ENCODE measurements around the gene PANK4. TPM values are rescaled to one million over a fixed set of nuclear protein-coding genes. Genes with fewer than 3 reads are reported as not detected.

The PANK4 gene
- total RNA-seq, 4 donors from 2014 or later, result 15.1 to 38.1 (median 27.4) TPM

DNA sequence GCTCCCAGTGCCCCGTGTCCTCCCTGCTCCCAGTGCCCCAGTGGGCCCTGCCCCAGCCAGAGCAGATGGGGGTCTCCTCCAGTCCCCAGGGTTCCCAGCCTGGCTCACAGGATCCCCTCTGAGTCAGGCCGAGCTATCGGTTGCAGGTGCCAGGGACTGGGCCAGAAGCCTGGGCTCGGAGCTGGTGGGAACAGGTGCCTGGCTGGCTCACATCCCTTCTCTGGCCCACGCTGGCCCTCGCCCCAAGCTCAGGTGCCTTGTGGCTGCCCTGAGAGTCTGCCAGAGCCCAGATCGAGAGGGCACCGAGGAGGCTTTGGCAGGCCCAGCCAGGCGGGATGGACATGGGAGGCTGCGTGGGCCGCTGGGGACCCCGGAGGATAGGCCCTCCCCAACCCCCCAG lies 31.4 kb downstream of the PANK4 start:
- no peak for ATAC-seq (ENCODE audit: low FRiP score)
- TF ChIP-seq, protein P1, sequence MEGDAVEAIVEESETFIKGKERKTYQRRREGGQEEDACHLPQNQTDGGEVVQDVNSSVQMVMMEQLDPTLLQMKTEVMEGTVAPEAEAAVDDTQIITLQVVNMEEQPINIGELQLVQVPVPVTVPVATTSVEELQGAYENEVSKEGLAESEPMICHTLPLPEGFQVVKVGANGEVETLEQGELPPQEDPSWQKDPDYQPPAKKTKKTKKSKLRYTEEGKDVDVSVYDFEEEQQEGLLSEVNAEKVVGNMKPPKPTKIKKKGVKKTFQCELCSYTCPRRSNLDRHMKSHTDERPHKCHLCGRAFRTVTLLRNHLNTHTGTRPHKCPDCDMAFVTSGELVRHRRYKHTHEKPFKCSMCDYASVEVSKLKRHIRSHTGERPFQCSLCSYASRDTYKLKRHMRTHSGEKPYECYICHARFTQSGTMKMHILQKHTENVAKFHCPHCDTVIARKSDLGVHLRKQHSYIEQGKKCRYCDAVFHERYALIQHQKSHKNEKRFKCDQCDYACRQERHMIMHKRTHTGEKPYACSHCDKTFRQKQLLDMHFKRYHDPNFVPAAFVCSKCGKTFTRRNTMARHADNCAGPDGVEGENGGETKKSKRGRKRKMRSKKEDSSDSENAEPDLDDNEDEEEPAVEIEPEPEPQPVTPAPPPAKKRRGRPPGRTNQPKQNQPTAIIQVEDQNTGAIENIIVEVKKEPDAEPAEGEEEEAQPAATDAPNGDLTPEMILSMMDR (IDR thresholded peaks at IDR 0.05), result no peak
- DNase-seq (ENCODE audit: low spot score), result no peak

DNA sequence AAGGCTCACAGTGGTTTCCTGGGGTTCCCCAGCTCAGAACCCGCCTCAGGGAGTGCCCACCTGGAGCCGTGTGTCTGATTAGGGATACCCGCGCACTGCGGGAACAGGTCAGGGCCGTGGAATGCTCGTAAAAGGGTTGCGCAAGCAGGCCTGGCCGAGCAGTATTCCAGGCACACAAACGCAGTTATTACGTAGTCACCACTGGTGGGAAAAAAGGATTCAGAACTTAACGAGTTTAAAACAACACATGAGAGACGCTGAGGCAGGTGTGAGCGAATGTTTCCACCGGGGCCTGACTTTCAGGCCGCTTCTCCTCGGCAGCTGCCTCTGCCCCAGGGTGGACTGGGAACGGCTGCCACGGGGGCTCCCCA lies 32.1 kb downstream of the PANK4 start:
- peak; percentile 70 for ATAC-seq (ENCODE audit: low FRiP score)
- no peak for DNase-seq (ENCODE audit: low spot score)
- TF ChIP-seq, protein P1 (IDR thresholded peaks at IDR 0.05), result no peak

- no peak for ATAC-seq (ENCODE audit: low FRiP score)
- TF ChIP-seq, protein P1 (IDR thresholded peaks at IDR 0.05), result no peak
- no peak for DNase-seq (ENCODE audit: low spot score)
Observed at GRCh38 chr1:2493691-2494322, 32.6 kb downstream of the PANK4 start.

GRCh38 chr1:2493218-2493617 lies 33.2 kb downstream of the PANK4 start:
- TF ChIP-seq, protein P1 (IDR thresholded peaks at IDR 0.05), result no peak
- ATAC-seq (ENCODE audit: low FRiP score), result no peak
- DNase-seq (ENCODE audit: low spot score), result no peak

- TF ChIP-seq, protein P1 (IDR thresholded peaks at IDR 0.05), result no peak
- no peak for ATAC-seq (ENCODE audit: low FRiP score)
- no peak for DNase-seq (ENCODE audit: low spot score)
Observed at GRCh38 chr1:2492091-2492490, 34.3 kb downstream of the PANK4 start.

DNA sequence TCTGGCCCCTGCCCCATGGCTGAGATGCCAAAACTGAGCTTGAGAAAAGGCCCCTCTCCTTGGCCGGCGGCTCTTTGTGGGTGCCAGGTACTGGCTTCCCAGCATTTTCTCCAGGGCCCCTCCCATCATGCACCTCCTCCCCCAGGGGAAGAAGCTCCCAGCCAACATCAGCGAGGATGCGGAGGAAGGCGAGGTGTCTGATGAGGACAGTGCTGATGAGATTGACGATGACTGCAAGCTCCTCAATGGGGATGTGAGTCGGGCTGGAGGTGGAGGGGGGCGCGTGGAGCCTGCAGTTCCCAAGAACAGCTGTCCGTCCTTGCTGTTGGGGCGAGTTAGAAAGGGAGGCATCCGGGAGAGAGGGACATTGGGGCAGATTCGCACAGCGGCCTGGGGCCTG lies 36.8 kb downstream of the PANK4 start:
- no peak for DNase-seq (ENCODE audit: low spot score)
- ATAC-seq (ENCODE audit: low FRiP score), result no peak

DNA sequence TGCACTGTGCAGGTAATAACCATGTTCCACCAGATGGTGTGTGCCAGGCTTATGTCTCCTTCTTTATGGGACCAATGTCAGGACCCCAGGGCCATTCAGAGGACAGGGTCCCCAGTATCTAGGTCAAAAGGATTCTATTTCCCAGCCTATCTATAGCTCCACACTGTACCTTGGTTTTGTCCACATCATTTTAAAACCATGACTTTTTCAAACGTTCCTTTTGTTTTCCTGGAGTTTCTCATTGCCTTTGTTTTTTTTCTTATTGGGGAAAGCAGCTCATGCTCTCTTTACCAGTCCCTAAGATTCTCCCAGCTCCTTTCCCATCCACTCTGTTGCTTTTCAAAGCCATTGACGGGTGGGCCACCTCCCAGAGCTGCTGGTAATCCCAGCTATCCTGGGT lies 37.7 kb downstream of the PANK4 start:
- no peak for DNase-seq (ENCODE audit: low spot score)
- TF ChIP-seq, protein P1 (IDR thresholded peaks at IDR 0.05), result no peak
- no peak for ATAC-seq (ENCODE audit: low FRiP score)

More for the DNA sequence above, 36.8 kb downstream of the PANK4 start:
- TF ChIP-seq, protein P1 (IDR thresholded peaks at IDR 0.05), result no peak
